ENCODE data around the gene GIMAP8. TPM values are rescaled to one million over a fixed set of nuclear protein-coding genes. Genes with fewer than 3 reads are reported as not detected.

GIMAP8 gene
- total and polyA plus RNA-seq, 2 experiments from 2014 or later: 0.06 TPM; not detected in 1

GRCh38 chr7:150402671-150403321, 47.6 kb upstream of the GIMAP8 start:
- no peaks in the 10 kb centered on the region; the same call in 1 of the 2 replicates for H4K20me1 ChIP-seq (replicated peaks; ENCODE audit: insufficient read depth)
- peak overlapping the region; percentile 68 for H3K4me3 Mint-ChIP-seq
- DNase-seq (ENCODE audit: low spot score) (no peak), ATAC-seq (no peak)
- no peaks in the 10 kb centered on the region for H3K9me2 ChIP-seq (ENCODE audit: insufficient read depth)
- H3K9me3 Mint-ChIP-seq: no peaks in the 10 kb centered on the region
- H2AFZ ChIP-seq: no peak overlapping the region
- peak overlapping the region; percentile 99 for H3K27ac ChIP-seq (ENCODE audit: low read depth)
- H3K36me3 Mint-ChIP-seq (ENCODE audit: low read depth): peaks cover 31% of the 10 kb centered on the region
- TF ChIP-seq STAT1 (IDR thresholded peaks at IDR 0.05; ENCODE audit: unreplicated experiment) (no peak), JUNB (IDR thresholded peaks at IDR 0.05; ENCODE audit: unreplicated experiment) (no peak), NANOG (IDR thresholded peaks at IDR 0.05; ENCODE audit: borderline replicate concordance) (no peak), CREB1 (CRISPR knock-in tag; IDR thresholded peaks at IDR 0.05; ENCODE audit: low read depth) (no peak), ZNF331 (CRISPR knock-in tag; IDR thresholded peaks at IDR 0.05; ENCODE audit: low read depth) (no peak), ETS1 (IDR thresholded peaks at IDR 0.05) (no peak), EZH2phosphoT487 (IDR thresholded peaks at IDR 0.05; ENCODE audit: unreplicated experiment) (no peak), ZNF462 (CRISPR knock-in tag; IDR thresholded peaks at IDR 0.05) (no peak), EZH2 (IDR thresholded peaks at IDR 0.05; ENCODE audit: low read depth, unreplicated experiment) (no peak), ZNF114 (CRISPR knock-in tag; IDR thresholded peaks at IDR 0.05) (no peak), CTCF (conservative IDR thresholded peaks at IDR 0.05; ENCODE audit: low read depth in 2 of 2) (no peak), POLR2AphosphoS5 (IDR thresholded peaks at IDR 0.05; ENCODE audit: low read depth) (no peak; the same call in none of the 2 replicates), REST (IDR thresholded peaks at IDR 0.05; ENCODE audit: unreplicated experiment) (no peak)
- H3K4me1 ChIP-seq (ENCODE audit: insufficient read depth): peaks cover 66% of the 10 kb centered on the region
- H3K4me3 ChIP-seq: peak overlapping the region; percentile 75; the same call in 1 of the 2 replicates
- H3K4me1 Mint-ChIP-seq: peaks cover 79% of the 10 kb centered on the region
- H3F3A ChIP-seq (replicated peaks; ENCODE audit: low read depth): peaks cover 59% of the 10 kb centered on the region
- H3K27me3 ChIP-seq (ENCODE audit: insufficient read depth): no peaks in the 10 kb centered on the region
- H3K79me2 ChIP-seq (replicated peaks; ENCODE audit: insufficient read depth): peaks cover 23% of the 10 kb centered on the region
- H3K4me2 ChIP-seq: peak overlapping the region; percentile 95
- H3K36me3 ChIP-seq (ENCODE audit: insufficient read depth): no peaks in the 10 kb centered on the region
- H3K27me3 Mint-ChIP-seq (ENCODE audit: insufficient read depth, low read depth, poor library complexity): peaks cover 35% of the 10 kb centered on the region
- H3K27ac Mint-ChIP-seq: peak overlapping the region; percentile 99

Measured in GM23338 (cell line).